HG03439 (cell line): ENCODE data around the gene LRRC37A.
"Not testable (repeated sequence)": the region's sequence is repeated elsewhere in the genome, so short reads cannot be mapped to it uniquely, and the experiment has no call there.

Experiments used
- ATAC-seq: cut with Tn5 transposase; IDR thresholded peaks from one replicate; pipeline ENCODE4 v1.9.1; 2021; ENCODE audit warnings: mild to moderate bottlenecking, moderate library complexity; ENCODE audit not compliant: unreplicated experiment

LRRC37A gene

DNA sequence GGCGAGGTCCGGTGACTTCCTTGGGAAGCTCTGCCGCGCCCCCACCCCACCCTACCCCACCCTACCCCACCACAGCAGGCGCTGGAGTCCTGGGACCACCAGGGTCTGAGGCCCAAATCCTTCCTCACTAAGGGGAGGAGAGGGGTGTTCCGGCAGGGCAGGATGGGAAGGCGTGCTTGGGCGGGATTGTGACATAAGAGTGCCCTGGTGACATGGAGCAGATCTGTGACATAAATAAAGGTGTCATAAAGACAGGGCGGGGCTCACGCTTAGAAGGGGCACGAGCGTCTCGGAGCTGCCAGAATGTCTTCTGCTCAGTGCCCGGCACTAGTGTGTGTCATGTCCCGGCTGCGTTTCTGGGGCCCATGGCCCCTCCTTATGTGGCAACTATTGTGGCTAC, at the start of gene LRRC37A:
Gene LRRC37A (plus strand): TSS at position 301 of the 400 bp plus-strand sequence. CDS start 3 bp downstream, at position 304.
- not testable (repeated sequence) for ATAC-seq

DNA sequence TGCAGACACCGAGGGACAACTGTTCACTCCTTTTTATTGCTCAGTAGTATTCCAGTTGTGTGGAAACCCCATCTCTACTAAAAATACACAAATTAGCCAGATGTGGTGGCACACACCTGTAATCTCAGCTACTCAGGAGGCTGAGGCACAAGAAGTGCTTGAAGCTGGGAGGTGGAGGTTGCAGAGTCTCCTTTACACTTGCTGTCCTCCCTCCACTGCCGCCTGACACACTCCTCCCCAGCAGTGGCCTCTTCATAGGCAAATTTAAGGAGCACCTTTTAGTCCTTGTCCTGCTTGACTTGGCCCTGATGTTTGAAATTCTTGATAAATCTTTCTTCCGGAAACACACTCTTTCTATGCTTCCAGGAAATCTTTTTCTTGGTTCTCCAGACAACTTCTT, 45.8 kb upstream of the LRRC37A start:
- not testable (repeated sequence) for ATAC-seq

DNA sequence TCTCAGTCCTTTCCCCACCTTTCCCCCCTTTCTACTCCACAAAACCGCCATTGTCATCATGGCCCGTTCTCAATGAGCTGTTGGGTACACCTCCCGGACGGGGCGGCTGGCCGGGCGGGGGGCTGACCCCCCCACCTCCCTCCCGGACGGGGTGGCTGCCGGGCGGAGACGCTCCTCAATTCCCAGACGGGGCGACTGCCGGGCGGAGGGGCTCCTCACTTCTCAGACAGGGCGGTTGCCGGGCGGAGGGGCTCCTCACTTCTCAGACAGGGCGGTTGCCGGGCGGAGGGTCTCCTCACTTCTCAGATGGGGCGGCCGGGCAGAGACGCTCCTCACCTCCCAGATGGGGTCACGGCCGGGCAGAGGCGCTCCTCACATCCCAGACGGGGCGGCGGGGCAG, 42.1 kb upstream of the LRRC37A start:
- ATAC-seq: not testable (repeated sequence)

DNA sequence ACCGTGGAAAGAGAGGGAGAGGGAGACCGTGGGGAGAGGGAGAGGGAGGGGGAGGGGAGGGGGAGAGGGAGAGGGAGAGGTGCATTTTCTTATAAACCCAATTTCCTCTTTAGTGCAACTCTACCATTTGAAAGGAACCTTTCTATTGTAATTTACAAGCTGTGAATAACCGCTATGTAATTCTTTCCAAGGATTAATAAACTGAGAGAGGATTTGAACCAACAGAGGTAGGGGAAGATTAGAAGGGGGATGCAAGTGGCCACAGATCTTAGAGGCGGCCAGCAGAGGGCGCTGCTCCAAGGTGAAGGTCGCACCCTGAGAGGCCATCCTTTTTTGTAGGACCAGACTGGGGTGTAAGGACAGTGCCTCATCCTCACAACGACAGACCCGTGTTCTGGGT, 41.2 kb upstream of the LRRC37A start:
- ATAC-seq: not testable (repeated sequence)

DNA sequence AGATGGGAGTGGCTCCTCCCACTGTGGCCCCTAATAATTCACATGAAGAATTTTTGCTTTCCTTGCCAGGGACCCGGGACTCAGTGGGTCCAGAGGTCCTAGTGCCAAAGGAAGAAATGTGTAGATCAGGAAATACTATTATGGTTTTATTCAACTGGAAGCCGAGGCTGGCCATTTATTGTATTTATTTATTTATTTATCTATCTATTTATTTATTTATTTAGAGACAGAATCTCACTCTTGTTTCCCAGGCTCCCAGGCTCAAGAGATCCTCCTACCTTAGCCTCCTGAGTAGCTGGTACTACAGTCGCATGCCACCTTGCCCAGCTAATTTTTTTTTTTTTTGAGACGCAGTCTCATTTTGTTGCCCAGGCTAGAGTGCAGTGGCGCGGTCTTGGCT, 40.7 kb upstream of the LRRC37A start:
- ATAC-seq: not testable (repeated sequence)

DNA sequence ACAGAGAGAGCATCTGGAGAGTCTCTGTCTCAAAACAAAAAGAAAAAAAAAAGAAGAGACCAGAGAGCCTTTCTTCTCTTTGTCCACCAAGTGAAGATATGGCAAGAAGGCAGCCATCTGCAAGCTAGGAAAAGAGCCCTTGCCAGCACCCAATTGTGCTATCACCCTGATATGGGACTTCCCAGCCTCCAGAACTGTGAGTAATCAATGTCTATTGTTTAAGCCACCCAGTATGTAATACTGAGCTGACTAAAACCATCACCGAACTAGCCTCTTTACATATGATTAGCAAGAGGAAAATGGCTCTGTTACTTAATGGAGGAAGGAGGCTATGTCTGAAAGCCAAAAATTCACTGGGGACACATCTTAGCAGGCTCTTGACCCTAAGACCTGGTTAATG, 38.6 kb upstream of the LRRC37A start:
- ATAC-seq: not testable (repeated sequence)

DNA sequence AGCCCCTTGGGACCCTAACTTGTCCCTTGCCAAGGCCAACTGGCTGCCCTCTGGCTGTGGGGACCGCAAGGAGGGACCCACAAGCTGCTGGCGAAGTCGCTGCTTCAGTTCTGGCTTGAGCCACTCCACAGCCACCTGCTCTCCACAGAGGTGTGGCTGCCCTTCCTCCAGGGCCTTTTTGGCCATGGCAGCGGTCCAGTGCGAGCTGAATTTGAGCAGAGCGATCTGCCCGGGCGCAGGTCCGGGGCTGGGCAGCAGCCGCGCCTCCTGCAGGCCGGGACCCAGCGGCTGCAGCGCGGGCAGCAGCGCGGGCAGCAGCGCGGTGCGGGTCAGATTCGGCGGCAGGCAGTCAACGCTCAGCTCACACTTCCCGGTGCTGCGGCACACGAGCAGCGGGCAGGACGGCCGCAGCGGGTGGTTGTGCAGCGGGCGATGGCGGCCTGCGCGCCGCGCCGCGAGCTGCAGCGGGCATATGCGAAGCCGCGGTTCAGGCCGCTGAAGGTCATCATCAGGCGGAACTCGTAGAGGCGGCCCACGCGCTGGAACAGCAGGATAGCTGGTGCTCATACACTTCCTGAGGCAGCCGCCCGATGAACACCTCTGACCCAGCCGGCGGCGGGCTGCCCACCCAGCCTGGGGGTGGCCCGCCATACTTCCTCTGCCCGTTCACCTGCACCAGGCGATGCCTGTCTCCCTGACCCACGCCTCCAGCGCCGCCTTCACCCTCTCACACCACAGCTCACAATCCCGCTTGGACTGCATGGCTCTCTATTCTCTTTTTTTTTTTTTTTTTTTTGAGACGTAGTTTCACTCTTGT, 34.9 kb upstream of the LRRC37A start:
- ATAC-seq: not testable (repeated sequence)

DNA sequence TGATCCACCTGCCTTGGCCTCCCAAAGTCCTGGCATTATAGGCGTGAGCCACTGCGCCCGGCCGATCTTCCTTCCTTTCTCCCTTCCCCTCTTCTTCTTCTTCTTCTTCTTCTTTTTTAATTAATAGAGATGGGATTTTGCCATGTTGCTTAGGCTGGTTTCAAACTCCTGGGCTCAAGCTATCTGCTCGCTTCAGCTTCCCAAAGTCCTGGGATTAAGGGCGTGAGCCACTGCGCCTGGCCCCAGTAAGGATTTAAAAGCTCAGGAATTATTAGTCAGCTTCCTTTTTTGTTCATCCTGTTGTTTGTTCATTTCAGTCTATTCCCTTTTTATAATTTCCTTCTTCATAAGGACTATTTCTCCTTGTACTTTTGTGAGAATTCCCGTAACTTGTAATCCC, 32.7 kb upstream of the LRRC37A start:
- no peak for ATAC-seq

DNA sequence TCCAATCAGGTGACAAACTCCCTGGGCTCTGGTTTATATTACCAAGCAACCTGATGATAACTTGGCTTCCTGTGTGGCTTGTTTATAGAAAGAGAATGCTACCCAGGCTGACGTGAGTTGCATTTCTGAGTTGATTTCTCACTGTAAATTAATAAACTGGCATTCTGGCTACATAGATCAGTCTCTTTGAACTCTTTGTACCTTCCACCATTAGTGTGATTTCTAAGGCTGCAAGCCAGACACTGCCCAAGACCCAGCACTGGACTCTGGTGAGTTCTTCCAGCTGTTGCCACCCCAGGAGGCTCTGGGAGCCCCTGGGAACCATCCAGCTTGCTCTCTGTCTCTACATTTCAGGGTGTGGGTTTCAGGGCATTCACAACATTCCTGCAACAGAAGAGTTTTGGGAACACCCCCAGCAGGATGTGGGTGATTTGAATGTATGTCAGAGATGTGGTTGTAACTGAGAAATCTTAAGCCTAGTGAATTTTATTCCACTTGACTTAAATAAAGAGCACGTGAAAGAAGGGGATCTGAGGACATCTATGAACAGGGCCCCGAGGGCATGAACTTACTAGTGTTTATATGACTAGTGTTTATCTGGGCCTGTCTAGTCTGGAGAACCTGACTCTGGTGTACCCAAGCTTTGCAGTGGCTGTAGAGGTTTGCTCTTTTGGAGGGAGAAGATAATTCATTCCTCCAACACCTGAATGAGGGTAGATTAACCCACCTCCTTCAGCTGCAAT, 30.3 kb upstream of the LRRC37A start:
- ATAC-seq: no peak

DNA sequence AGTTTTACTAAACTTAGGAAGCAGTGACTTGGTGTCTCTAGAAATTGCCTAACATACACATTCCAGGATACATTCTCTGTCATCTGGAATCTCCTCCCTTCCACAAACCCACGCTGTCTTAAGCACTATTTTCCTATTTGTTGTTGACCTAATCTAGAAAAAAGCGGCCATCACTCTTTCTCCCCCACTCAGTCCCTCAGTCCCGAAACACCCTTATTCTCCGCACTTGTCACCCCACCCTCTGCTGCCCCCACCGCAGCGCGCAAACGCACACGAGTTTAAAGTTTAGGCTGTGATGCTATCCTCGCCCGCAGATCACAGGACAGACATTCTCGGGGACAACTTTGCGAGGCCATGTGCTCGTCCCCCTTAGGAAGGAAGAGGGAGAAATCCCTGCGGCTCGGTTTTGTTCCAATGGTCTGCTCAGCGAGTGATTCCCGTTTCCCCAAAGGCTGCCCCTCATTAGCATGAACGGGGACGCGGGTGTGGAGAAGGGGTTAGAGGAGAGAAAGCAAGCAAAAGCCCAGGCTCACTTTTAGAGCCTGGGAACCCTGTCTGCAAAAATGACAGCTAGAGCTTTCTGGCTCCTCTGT, 28.8 kb upstream of the LRRC37A start:
- ATAC-seq: peak; percentile 10

DNA sequence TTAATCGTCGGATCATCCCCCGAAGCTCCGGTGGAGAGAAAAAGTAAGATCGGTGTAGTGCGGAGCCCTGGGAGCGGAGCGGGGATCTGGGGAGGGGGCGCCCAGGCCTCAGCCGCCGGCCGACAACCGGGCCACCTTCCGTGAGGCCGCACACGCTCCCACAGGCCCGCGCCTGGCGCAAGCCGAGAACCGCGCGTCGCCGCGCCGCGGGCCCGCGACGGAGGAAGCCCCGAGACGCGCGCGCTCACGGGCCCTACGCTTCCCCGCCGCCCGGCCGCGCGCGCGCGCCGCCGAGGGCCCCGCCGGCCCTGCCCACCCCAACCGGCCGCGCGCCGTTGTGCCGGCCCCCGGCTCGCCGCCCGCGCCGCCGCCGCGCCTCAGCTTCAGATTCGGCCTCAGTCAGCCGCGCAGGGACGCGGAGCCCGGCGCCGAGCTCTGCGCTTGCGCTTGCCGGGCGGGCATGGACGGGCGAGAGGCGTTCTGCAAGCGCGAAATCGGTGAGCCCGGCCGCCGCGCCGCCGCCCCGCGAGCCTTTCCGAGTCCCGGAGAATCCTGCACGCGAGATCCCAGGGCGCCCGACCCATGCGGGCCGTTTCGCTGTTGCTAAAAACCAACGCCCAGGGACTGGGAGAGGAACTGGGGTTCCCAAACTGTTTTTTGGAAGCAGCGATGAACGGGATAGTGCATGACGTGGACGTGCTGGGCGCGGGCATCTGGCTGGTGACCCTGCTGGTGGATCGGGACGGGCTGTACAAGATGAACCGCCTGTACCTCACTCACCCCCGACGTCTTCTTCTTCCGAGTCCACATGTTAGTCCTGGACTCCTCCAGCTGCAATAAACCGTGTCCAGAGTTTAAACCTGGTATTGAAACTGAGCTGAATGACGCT, 28.0 kb upstream of the LRRC37A start:
- ATAC-seq: peak; percentile 75

DNA sequence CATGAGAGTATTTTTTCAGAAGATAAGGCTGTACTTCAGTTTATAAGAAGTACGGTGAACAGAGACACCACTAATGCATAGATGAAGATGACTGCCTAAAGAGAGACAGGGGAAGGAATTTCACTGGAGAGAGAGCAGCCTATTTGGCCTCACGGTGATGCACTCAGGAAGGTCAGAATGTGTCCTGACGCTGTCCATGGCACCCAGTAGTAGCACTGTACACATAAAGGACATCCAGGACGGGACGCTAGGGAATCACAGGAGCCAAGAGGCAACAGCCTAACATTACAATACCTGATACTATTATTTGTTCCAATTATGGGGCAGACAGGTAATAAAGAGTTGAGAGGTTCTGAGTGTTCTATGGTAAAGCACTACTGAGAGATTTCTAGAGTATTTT, 24.9 kb upstream of the LRRC37A start:
- no peak for ATAC-seq

DNA sequence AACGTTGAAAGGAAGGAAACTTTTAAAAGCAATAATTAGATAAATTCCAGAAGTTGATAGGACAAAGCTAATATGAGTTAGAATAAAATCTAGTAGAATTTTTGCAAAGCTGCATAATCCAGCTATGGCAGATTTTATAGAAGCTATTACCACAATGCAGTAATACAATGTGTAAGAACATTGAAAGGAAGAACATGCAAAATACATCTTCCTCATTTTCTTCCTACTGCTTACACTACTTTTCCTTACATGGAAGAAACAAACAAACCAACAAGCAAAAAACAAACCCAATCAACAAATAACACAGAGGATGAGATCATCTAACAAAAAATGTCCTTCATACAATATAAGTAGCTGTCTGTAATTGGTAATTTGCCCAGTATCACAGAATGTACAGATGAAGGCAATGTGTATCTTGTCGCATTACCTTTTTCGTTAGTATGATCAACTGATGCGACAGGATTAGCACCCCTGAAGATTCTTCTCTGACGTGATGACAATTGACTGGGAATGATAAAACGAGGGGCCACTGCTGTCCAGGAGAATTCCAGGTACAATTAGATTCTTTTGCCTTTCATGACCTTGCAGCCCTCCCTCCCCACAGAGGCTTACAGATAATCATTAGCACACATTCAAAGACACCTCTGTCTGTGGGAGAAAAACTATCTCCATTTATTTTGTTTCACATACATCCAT, 21.2 kb upstream of the LRRC37A start:
- ATAC-seq: no peak

DNA sequence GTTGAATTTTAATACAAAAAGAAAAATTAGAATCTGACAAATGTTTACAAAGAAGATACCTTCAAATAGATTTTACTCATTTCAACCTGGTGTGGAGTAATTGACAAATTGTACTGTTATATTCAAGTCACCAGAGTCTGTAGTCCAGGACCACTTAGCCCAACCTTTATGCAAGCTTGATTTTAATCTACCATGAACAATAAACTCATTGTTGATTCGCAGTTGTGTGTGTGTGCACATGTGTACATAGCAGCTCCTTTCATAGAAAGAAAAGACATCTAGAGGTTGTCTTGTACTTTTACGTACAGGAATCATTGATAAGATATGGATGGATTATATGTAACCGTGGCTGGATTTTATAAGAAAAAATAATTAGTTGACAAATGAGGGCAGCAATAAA, 20.7 kb upstream of the LRRC37A start:
- no peak for ATAC-seq

DNA sequence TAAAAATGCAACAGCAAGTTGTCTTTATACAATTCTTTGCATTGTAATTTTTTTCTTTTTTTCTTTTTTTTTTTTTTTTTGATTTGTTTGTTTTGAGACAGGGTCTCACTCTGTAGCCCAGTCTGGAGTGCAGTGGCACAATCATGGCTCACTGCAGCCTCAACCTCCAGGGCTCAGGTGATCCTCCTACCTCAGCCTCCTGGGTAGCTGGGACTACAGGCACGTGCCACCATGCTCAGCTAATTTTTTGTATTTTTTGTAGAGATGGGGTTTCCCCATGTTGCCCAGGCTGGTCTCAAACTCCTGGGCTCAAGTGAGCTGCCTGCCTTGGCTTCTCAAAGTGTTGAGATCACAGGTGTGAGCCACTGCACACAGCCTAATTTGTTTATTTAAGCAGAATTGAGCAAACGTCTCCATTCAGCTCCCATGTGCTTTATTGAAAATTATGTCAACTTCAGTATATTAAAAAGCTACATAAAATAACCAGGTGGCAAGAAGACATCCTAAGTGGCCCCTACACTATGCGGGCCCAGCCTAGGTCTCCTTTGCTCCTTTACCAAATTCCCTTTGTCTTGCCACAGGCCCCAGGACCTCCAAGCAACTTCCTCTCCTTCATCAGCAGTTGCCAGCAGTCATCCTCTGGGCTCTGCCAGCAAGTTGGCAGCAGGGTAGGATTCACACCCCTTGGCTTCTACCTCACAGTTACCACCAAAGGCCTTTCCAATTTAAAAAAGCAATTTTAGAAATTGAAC, 18.0 kb upstream of the LRRC37A start:
- not testable (repeated sequence) for ATAC-seq

DNA sequence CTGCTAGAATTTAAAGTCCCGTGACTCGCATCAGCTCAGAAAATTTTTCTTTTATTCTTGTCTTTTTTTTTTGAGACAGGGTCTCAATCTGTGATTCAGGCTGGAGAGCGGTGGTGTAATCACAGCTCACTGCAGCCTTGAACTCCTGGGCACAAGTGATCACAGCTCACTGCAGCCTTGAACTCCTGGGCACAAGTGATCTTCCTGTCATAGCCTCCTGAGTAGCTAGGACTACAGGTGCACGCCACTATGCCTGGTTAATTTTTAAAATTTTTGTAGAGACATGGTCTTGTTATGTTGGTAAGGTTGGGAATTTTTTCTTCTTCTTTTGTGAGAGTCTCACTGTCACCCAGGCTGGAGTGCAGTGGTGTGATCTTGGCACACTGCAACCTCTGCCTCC, 13.6 kb upstream of the LRRC37A start:
- ATAC-seq: not testable (repeated sequence)

DNA sequence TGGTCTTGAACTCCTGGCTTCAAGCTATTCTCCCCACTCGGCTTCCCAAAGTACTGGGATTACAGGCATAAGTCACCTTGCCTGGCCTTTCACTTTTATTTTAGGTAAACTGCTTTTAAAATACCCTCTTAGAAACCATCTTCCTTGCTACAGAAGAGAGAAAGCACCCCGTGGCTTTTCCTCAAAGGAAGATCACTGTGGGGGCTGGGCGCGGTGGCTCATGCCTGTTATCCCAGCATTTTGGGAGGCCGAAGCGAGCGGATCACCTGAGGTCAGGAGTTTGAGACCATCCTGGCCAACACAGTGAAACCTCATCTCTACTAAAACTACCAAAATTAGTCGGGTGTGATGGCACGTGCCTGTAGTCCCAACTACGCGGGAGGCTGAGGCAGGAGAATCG, 12.3 kb upstream of the LRRC37A start:
- not testable (repeated sequence) for ATAC-seq

DNA sequence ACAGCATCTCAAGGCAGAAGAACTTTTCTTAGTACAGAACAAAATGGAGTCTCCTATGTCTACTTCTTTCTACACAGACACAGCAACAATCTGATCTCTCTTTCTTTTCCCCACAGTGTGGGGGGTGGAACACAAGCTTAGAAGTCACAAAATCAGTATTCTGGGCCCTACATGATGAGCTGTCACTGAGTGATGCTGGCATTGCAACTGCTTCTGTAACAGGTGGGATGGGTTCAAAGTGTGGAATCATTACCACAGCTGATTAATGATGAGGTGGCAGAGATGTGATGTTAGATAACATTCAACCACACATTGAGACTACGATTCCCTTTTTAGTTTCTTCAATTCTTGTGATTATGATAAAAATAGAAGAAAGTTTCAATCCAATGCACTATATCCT, 10.5 kb upstream of the LRRC37A start:
- ATAC-seq: not testable (repeated sequence)

DNA sequence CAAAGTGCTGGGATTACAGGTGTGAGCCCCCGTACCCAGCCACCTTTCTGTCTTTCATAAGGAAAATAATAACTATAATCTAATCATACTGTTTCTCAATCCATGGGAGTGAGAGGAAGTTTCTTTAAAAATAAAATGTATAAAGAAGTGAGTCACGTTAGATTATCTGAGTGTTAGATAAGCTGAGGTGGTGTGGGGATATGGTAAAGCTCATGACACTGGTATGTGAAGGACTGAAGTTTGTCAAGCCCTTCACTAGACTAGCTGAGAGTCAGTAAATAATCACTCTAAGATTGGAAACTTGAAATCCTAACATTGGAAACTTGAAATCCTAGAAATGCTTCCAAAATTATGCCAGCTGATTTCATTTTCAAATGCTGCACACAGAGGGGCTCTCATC, 9.4 kb upstream of the LRRC37A start:
- ATAC-seq: not testable (repeated sequence)
